Stimulated activated naive CD4-positive, alpha-beta T cell treated with Interleukin-2 at 50 U/mL for 16 hours (primary cell): ENCODE measurements around the gene CPLX3.

Experiments
- DNase-seq: peaks from one replicate; lab custom pipeline; 2025; lab: John Stamatoyannopoulos, UW

Gene CPLX3

DNA sequence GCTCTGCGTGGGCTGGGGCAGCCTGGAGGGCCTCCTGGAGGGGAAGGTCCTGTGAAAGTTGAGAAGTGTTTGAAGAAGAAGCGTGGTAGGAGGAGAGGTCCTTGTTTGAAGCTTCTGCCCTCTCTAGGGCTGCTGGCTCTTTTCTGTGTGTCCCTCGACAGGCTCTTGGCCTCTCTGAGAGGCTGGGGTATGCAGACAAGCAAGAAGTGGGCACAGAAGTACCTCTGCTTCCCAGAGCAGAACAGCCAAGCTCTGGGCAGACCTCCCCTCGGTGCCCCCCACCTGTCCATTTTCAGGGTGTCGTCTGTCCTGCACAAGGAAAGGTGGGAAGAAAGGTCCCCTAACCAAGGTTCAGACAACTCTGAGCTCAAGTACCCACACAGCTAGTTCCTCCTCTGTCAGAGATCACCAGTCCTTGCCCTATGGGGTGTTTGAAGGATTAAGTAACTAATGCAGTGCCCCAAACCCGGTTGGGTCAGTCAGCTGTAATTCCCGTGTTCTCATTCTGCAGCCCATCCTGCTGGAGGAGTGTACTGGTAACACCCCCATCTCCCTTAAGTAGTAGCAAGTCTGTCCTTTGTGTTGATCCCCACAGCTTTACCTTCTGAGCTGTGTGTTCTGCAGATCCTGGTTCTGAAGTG is 38.3 kb upstream of the CPLX3 start:
- no peak for DNase-seq

DNA sequence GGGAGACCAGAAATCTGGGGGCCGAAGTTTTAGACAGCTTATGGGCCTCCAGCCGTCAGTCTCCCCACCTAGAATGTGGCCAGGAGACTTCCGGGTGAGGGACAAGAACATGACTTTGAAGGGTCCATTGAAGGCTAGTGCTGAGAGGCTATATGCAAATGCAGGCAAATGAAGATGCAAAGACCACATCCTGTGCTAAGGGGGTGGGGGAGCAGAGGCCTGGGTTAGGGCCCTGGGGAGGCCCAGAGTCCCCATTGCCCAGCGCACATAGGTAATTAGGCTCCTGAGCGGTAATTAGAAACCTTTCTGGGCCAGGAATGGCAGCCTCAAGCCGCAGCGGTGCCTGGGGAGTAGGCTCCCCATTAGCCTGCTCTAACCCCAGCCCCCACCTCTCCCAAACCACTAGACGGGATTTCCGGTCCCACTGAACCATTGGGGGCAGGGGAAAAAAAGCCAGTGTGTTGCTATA is 37.7 kb upstream of the CPLX3 start:
- peak; percentile 37 for DNase-seq

DNA sequence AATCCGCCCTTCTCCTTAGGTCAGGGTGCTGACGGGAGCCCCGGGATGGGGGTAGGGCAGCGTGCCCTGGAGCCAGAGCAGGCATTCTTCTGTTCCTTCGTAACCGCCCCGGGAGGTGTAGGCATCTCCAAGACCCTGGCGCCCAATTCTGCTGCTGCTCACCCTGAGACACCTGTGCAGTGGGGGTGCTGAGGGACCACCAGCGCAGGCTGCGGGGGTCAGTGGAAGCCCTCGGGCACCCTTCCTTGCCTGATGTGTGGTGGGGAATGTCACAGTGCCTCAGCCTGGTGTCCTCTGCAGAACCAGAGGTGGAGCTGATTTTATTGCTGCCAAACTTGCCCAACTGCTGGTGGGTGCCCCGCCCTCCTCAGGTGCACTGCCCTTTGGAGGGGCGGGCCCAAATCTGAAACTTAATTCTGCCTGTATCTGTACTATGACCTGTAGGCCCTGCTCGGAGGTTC is 37.2 kb upstream of the CPLX3 start:
- no peak for DNase-seq

DNA sequence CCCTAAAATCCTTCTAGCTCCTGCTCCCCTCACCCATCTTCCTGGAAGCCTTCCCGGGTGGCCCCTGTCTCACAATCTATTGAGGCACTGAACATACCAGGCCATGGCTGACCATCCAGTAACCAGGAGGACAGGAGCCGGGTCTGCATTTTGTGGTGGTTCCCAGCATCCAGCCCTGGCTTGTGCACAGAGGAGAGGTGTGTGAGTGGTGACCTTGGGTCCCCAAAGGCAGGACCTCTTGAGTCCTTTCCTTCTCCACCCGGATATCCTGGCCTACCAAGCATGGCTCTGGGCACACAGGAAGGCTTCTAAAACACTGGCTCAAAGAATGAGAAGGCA is 36.7 kb upstream of the CPLX3 start:
- no peak for DNase-seq

DNA sequence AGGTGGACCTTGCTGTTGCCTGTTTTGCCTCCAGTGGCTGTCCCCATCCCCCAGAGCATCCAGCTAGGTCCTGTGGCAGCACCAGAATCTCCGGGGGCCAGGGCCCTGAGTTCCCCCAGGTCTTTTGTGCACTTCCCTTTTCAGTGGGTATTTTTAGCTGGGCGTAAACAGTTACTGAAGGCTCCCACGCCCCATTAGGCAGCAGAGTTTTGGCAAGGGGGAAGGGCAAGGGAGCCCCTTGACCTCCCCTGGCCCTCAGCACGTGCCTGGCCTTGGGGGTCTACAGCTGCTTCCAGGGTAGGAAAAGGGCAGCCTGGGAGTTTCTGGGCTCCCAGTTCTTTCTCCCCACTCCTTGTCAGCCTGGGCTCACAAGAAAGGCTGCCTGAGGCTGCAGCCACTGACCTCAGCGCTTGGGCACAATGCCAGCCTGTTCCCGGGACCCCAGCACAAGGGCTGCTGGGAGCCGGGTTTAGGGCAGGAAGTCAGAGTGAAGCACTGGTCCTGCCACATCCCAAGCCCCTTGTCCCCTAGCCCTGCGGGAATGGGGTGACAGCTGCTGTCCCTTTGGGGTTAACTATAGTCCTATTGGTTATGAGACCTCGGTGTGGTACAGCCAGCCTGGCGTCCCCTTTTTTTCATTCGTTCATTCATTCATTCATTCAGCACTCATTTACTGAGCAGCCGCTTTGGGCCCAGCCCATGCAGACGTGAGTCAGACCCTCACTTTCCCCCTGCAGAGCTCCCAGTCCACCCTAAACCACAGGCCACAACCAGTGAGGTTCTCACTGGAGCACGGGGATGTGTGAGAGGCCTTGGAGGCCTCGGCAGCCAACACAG is 36.1 kb upstream of the CPLX3 start:
- peak; percentile 39 for DNase-seq

DNA sequence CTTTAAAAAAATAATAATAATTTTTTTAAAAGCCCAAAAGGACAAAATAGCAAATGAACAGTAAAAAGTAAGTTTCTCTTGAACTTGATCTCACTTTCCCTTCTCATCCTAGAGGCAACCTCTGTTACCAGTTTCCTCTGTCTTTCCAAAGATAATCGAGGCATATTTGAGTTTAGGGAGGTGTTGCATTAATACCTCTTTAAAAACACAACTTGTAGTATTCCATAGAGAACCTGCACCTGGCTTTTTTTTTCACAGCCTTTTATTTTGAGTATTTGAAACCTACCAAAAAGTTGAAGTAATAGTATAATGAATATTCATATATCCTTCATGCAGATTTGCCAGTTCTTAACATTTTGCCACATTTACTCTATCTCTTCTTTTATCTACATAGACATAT is 35.4 kb upstream of the CPLX3 start:
- no peak for DNase-seq

DNA sequence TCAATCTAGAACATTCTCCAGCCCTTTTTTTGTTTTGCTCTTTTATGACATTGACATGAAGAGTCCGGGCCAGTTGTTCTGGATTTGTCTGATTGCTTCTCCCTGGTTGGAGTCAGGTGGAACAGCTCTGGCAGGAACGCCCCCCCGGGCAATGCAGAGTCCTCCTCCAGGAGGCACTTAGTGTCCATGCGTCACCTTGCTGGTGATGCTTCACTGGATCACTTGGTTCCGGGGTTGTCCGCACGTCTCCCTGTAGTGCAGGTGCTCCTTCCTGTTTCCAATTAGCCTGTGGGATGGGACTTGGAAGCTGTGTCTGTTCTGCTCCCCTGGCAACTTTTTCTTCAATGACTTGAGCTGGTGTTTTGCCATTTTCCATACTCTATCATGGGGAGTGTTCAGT is 34.8 kb upstream of the CPLX3 start:
- DNase-seq: no peak

DNA sequence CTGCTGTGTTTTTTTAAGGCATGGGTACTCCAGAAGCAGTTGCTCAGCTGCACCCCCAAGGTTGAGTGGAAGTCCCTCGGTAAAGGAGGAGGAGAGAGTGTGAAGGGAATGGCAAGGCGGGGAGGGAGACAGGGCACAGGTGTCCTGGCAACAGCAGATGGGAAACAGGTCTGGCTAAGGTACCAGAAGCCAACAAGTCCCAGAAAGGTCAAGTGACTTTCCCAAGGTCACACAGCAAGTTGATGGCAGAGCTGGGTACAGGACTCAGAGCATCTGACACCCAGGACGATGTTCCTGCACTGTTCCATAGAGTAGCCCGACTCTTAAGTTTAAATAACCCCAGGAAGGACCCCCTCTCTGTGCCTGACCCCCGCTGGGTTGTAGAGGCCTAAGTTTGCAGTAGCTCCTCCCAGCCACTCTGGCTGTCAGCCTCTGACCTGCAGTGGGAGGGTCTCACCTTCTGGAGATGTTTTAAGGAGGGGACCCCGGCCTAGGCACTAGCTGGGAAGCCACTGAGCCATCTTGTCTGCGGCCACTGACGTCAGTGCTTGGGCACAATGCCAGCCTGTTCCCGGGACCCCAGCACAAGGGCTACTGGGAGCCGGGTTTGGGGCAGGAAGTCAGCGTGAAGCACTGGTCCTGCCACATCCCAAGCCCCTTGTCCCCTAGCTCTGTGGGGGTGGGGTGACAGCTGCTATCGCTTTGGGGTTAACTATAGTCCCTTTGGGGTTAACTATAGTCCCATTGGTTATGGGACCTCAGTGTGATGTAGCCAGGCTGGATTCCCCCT is 34.0 kb upstream of the CPLX3 start:
- no peak for DNase-seq

DNA sequence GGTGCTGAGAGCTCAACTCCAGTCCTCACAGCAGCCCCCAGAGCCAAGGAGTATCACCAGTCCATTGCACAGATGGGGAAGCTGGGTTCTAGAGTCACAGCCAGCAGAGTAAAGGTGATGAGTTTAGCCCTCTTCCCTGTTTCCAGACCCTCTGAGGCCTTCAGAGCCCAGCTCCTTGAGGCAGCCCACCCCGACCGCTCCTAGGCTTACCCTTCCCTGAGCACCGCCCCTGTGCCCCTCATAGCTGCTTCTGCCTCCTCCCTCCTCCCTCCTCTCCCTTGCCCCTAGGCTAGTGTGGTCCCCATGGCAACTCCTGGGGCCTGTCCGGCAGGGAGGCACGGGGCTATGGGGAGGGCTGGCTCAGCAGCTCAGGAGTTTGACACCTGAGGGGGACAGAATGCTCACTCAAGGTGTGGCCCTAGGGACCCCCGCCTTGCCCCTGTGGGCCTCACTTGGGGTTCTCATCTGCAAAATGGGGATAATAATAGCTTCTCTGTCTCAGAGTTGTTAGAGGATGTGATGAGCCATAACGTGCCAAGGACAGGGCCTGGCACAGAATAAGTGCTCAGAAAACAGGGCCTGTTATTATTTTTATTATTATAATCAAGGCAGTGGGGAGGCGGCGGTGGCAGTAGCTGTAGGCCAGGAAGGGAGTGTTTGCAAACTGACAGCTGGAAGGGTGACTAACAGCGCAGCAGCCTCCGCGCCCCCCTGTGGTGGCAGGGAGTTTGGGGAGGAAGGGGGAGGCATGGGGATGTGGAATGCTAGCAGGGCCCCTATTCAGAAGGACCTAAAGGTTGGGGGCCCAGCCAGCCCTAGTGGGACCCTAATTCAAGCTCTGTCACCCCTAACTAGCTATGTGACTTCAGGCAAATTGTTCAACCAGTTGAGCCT is 33.0 kb upstream of the CPLX3 start:
- DNase-seq: peak; percentile 64

DNA sequence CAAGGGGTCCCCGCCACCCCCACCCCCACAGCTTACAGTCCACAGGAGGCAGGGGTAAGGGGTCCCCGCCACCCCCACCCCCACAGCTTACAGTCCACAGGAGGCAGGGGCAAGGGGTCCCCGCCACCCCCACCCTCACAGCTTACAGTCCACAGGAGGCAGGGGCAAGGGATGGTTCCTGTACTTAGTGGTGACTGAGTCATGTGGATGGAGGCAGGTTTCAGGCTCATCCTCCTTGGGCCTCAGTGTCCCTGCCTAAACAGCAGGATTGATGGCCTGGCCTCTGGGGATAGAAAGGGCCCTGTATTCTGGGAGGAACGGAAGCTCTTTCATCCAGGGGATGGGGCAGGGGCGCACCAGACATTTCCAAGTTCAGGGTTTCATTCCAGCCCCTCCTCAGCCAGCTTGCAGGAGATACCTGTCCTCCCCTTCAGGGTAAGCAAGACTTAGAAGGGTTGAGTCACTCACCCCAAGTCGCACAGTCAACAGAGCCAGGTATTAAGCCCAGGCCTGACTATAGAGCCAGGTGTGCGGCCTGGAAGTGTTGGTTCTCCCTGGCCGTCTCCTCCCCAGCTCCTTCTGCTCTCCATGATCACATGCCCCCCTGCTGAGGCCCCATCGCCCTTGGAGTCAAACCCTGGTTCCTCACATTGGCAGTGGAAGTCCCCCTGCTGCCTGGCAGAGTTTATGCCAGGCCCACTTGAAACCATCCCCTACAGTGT is 32.0 kb upstream of the CPLX3 start:
- DNase-seq: no peak

DNA sequence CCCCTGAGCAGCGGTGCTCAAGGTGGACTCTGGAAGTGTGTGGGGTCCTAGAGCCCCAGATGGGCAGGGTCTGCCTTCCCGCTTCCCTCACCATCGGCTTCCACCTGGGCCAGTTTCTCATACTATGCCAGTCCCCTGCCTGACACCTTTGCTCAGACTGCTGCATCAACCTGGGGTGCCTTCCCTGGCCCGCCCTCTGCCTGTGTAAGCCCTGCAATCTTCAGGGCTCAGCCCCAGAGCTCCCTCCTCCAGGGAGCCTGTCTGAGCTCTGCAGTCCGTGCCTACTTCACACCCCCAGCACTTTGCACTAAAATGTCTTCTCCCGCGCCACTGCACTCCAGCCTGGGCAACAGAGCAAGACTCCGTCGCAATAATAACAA is 31.5 kb upstream of the CPLX3 start:
- DNase-seq: no peak

DNA sequence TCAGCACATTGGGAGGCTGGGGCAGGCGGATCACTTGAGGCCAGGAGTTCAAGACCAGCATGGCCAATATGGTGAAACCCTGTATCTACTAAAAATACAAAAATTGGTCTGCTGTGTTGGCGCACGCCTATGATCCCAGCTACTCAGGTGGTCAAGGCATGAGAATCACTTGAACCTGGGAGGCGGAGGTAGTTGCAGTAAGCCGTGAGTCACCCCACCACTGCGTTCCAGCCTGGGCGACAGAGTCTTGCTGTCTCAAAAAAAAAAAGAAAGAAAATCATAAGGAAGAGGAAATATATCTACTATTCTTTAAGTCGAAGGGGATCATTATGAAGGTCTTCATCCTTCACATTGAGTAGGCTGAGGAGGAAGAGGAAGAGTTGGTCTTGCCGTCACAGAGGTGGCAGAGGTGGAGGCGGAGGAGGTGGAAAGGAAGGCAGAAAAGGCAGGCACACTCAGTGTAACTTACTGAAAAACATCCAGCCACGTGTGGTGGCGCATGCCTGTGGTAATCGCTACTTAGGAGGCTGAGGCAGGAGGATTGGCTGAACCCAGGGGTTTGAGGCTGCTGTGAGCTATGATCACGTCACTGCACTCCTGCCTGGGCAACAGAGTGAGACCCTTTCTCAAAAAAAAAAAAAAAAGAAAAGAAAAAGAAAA is 30.3 kb upstream of the CPLX3 start:
- DNase-seq: peak; percentile 28

DNA sequence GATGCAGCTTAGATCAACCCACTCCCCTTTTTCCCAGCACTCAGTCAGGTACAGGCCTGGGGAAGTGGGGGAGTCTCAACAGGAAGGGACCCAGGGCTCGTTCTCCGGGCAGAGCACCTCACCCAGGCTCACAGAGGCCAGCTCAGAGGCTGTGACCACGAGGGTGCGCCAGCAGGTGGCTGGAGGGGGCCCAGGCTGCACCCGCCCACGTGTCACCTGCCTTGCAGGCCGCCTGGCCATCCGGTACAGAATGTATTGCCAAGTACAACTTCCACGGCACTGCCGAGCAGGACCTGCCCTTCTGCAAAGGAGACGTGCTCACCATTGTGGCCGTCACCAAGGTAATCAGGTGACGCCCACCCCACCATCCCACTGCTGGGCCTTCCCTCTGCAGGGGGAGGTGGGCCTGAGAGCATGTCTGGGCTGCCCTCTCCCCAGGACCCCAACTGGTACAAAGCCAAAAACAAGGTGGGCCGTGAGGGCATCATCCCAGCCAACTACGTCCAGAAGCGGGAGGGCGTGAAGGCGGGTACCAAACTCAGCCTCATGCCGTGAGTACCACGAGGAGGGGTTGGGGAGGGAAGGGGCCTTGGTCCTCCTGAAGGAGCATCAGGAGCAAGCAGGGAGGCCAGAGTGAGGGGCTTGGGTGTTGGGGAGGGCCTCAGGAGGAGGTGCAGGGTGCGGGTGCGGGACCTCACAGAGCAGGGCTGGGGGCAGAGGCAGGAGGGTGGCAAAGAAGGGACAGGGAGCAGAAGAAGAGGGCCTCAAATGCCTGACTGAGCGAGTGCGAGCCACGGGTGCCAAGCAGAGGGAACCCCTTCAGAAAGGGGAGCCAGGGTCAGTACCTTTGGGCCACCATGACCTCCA is 27.8 kb upstream of the CPLX3 start:
- no peak for DNase-seq

DNA sequence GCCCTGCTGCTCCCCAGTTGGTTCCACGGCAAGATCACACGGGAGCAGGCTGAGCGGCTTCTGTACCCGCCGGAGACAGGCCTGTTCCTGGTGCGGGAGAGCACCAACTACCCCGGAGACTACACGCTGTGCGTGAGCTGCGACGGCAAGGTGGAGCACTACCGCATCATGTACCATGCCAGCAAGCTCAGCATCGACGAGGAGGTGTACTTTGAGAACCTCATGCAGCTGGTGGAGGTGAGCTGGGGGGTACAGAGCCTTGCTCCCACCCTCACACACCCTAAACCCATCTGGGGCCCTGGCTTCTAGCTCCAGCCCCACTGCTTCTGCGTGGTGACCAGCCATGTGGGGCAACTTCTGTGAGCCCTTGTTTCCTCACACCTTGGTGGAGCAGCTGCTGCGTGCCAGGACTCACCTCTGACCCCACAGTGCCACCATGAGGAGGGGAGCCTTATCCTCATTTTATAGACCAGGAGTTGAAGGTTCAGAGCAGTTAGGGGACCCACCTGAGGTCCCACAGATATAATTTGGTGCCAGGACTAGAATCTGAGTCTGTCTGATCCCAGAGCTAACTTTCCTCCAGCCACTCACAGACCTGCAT is 27.1 kb upstream of the CPLX3 start:
- no peak for DNase-seq

DNA sequence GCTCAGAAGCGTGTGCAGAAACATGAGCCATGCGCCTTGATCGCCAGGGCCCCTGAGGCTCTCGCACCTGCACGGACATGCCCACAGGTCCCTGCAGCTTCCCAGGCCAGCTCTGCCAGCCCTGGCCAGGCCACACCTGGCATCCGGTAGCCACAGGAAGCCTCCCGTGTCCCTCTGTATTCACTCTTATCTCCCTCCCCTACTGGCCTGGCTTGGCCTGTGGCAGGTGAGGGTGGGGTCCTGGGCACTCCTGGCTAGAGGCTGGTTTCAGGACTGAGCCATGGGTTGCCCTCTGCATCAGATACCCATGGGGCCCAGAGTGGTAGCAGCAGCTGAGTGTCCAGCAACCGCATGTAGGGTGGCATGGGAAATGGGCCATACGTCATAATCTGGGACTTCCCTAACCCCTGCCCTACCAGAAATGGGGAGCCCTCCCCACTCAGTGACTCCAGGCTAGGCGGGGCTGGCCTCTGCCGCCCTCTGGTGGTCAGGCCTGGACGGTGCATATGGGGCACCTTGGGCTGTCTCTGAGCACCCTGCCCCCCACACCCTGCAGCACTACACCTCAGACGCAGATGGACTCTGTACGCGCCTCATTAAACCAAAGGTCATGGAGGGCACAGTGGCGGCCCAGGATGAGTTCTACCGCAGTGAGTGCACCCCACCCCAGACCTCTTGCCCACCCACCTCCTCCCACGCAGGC is 26.4 kb upstream of the CPLX3 start:
- peak; percentile 75 for DNase-seq

DNA sequence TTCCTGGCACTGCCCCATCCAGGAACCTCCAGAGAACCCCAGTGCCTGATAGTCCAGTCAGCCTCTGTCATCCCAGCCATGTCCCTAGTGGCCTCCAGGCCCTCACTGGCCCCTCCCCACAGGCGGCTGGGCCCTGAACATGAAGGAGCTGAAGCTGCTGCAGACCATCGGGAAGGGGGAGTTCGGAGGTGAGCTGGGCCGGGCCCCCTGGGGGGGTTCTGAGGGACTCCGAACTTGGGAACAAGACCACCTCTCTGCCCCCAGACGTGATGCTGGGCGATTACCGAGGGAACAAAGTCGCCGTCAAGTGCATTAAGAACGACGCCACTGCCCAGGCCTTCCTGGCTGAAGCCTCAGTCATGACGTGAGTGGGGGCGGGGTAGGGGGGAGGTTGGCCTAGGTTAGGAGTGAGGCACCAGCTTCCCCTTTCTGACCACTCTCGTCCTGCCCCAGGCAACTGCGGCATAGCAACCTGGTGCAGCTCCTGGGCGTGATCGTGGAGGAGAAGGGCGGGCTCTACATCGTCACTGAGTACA is 25.8 kb upstream of the CPLX3 start:
- DNase-seq: no peak

DNA sequence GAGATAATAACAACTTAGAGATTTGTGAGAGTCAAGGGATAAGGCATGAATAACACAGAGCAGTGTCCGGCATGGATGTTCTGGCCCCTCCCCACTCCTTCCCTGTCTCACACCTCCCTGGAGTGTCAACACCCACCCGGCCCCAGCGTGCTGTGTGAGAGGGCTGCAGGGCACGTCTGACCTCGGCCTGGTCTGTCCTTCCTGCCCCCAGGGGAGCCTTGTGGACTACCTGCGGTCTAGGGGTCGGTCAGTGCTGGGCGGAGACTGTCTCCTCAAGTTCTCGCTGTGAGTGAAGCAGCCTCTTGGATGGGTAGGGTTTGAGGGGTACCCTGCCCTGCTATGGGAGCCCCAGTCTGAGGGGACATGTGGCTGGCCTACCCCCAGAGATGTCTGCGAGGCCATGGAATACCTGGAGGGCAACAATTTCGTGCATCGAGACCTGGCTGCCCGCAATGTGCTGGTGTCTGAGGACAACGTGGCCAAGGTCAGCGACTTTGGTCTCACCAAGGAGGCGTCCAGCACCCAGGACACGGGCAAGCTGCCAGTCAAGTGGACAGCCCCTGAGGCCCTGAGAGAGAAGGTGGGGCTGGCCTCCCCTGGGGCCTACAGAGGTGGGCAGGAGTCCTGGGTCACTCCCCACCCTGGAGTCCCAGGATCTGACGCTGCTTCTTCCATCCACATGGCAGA is 25.0 kb upstream of the CPLX3 start:
- no peak for DNase-seq

DNA sequence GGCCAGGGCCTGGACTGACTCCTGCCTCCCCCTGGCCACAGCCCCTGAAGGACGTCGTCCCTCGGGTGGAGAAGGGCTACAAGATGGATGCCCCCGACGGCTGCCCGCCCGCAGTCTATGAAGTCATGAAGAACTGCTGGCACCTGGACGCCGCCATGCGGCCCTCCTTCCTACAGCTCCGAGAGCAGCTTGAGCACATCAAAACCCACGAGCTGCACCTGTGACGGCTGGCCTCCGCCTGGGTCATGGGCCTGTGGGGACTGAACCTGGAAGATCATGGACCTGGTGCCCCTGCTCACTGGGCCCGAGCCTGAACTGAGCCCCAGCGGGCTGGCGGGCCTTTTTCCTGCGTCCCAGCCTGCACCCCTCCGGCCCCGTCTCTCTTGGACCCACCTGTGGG is 24.1 kb upstream of the CPLX3 start:
- DNase-seq: no peak
